HCT116 (cell line): ENCODE measurements around the gene RIMBP3C. TPM values are rescaled to one million over a fixed set of nuclear protein-coding genes. Genes with fewer than 3 reads are reported as not detected.
"Not testable (repeated sequence)": the region's sequence is repeated elsewhere in the genome, so short reads cannot be mapped to it uniquely, and the experiment has no call there.

Experiments used
- ATAC-seq: fragments of 200-7000 bp; cut with Tn5 transposase; 2 replicates; pipeline ENCODE4 v1.9.1; 2020; ENCODE audit warnings: mild to moderate bottlenecking, moderate library complexity
- BruUV-seq: library from RNA; stranded (reverse); fragments of 400-500 nt; replicated peaks from 2 replicates; lab custom pipeline; 2021; lab: Mats Ljungman, UMichigan
- CTCF ChIA-PET: fragments of 300-600 bp; sonication (Branson Sonifier 250); formaldehyde crosslinking; loops from one replicate; lab custom pipeline; 2021; ENCODE audit warnings: antibody characterized with exemption; lab: Charles Lee
- POLR2A ChIA-PET: fragments of 300-600, 350-600 bp; sonication (Branson Sonifier 250); formaldehyde crosslinking; loops from one replicate; lab custom pipeline; 2021; ENCODE audit warnings: antibody characterized with exemption; lab: Charles Lee
- RAD21 ChIA-PET, 2 experiments: fragments of 300-600 bp; sonication (Branson Sonifier 250); formaldehyde crosslinking; loops; one replicate each; lab custom pipeline; 2023; ENCODE audit warnings: low total read pairs in 2 of 2; ENCODE audit not compliant: uncharacterized antibody in 2 of 2, unreplicated experiment in 2 of 2, low non-redundant PET in 1 of 2; lab: Charles Lee
- DNase-seq: peaks from one replicate; pipeline ENCODE4 v3.0.0-alpha.2; 2010; ENCODE audit warnings: low read depth, low spot score
- H2AFZ ChIP-seq: fragments of 200-600 bp; shearing (Covaris generic), sonication (generic); 2 replicates; pipeline ENCODE4 v1.6.1; 2017; ENCODE audit warnings: low read depth, mixed run types, mixed read lengths, antibody characterized with exemption, low read length; ENCODE audit not compliant: poor library complexity, severe bottlenecking
- H3K27ac ChIP-seq: 2 replicates; pipeline ENCODE4 v1.5.1; 2012; ENCODE audit warnings: low read depth, low read length
- H3K27me3 ChIP-seq: fragments of 200-600 bp; sonication (generic); 2 replicates; pipeline ENCODE4 v1.6.1; 2016; ENCODE audit warnings: mixed run types, low read length, mixed read lengths; ENCODE audit not compliant: insufficient read depth
- H3K36me3 ChIP-seq, 2 experiments: fragments of 200-500 bp in 1 of 2; fragments of 200-600 bp in 1 of 2; sonication (Bioruptor generic) in 1 of 2; sonication (generic) in 1 of 2; 2 replicates each; pipeline versions ENCODE4 v1.5.1 to v1.6.1; 2014 to 2016; ENCODE audit warnings: low read length in 2 of 2, inconsistent platforms in 1 of 2, mixed read lengths in 1 of 2, mixed run types in 1 of 2; ENCODE audit not compliant: insufficient read depth in 2 of 2, control insufficient read depth in 1 of 2
- H3K4me1 ChIP-seq, 2 experiments: fragments of 200-600 bp in 1 of 2; sonication (generic) in 1 of 2; 2 replicates each; pipeline versions ENCODE4 v1.5.1 to v1.6.1; 2012 to 2017; ENCODE audit warnings: low read length in 2 of 2, inconsistent platforms in 1 of 2, mild to moderate bottlenecking in 1 of 2, mixed read lengths in 1 of 2, mixed run types in 1 of 2, moderate library complexity in 1 of 2; ENCODE audit not compliant: insufficient read depth in 2 of 2, control insufficient read depth in 1 of 2
- H3K4me2 ChIP-seq: fragments of 200-600 bp; sonication (generic); 2 replicates; pipeline ENCODE4 v1.6.1; 2017; ENCODE audit warnings: mixed run types, low read length, mixed read lengths
- H3K4me3 ChIP-seq, 2 experiments: fragments of 200-600 bp in 1 of 2; sonication (generic) in 1 of 2; replicated peaks in 1 of 2; 2 replicates each; pipeline ENCODE4 v1.5.1; 2011 to 2016; ENCODE audit warnings: low read length in 2 of 2, control low read depth in 1 of 2, low read depth in 1 of 2, mild to moderate bottlenecking in 1 of 2, mixed read lengths in 1 of 2, mixed run types in 1 of 2
- H3K79me2 ChIP-seq: fragments of 200-600 bp; sonication (generic); 2 replicates; pipeline ENCODE4 v1.6.1; 2017; ENCODE audit warnings: mild to moderate bottlenecking, mixed run types, low read length, moderate library complexity, mixed read lengths; ENCODE audit not compliant: insufficient read depth
- H3K9ac ChIP-seq: fragments of 200-600 bp; sonication (generic); 2 replicates; pipeline ENCODE4 v1.6.1; 2016; ENCODE audit warnings: low read length, mixed read lengths
- H3K9me2 ChIP-seq: fragments of 200-600 bp; sonication (generic), shearing (Covaris generic); 2 replicates; pipeline ENCODE4 v1.6.1; 2017; ENCODE audit warnings: mixed run types, mild to moderate bottlenecking, moderate library complexity; ENCODE audit not compliant: insufficient read depth
- H3K9me3 ChIP-seq, 2 experiments: fragments of 200-500 bp in 1 of 2; fragments of 200-600 bp in 1 of 2; sonication (Bioruptor generic) in 1 of 2; sonication (generic) in 1 of 2; 2 replicates each; pipeline ENCODE4 v1.6.1; 2014 to 2017; ENCODE audit warnings: low read length in 2 of 2, mixed read lengths in 2 of 2, inconsistent platforms in 1 of 2, low read depth in 1 of 2, mild to moderate bottlenecking in 1 of 2, mixed run types in 1 of 2, moderate library complexity in 1 of 2; ENCODE audit not compliant: control insufficient read depth in 1 of 2, insufficient read depth in 1 of 2
- H4K20me1 ChIP-seq: fragments of 200-600 bp; sonication (generic), shearing (Covaris generic); 2 replicates; pipeline ENCODE4 v1.6.1; 2017; ENCODE audit warnings: mixed run types, mild to moderate bottlenecking, moderate library complexity; ENCODE audit not compliant: insufficient read depth
- intact Hi-C: fragments of 100-400 bp; cut with micrococcal nuclease; formaldehyde crosslinking; loops from 2 replicates; pipeline ENCODE4 v1.10.0; 2022
- total RNA-seq: library from RNA; stranded (reverse); gene quantifications from one replicate; pipeline ENCODE4 v1.2.1, GENCODE V29; 2021; ENCODE audit not compliant: unreplicated experiment

RIMBP3C gene
- total RNA-seq, 1 experiment from 2014 or later = 0.15 TPM

DNA sequence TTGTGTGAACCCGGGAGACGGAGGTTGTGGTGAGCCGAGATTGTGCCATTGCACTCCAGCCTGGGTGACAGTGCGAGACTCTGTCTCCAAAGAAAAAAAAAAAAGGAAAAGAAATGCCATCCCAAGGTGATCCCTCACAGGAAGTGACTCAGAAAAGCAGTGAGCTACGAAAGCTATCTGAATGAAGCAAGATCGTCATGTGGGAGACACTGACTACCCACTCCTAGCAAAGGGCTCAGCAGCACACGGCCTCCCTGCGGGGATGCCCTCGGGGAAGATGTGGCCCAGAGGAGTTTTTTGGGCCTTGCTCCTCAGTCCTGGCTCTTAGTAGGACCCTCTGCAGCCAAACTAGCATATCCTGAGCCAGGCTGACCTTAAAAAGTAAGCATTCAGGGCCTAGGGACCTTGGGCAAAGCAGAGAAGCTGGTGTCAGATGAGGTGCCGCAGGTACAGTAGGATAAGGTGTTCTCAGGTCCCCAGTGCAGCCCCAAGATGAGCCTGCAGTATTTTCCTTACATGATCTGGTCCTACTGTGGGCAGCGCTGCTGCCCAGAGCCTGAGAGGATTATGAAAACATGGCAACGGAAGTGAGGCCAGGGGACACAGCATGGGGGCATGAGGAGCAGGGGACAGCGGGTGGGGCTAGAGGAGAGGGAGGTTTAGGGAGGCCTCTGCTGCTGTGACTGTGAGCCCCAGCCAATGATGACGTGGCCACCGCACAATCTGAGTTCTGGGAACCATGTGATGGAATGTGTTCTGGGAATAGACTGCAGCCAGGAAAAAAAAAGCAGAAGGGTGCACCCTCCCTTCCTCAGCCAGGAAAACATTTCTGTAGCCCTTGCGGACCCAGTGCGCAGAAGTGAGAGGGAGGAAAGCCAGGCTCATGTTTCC is 6.6 kb downstream of the RIMBP3C start:
- H3K27me3 ChIP-seq, BruUV-seq, CTCF ChIA-PET, H3K9ac ChIP-seq, H4K20me1 ChIP-seq, ATAC-seq, H3K79me2 ChIP-seq, H3K4me3 ChIP-seq, POLR2A ChIA-PET, H3K9me2 ChIP-seq, H2AFZ ChIP-seq, DNase-seq, H3K4me2 ChIP-seq, intact Hi-C loops, H3K9me3 ChIP-seq, RAD21 ChIA-PET, H3K36me3 ChIP-seq, H3K27ac ChIP-seq, H3K4me1 ChIP-seq: not testable (repeated sequence)

DNA sequence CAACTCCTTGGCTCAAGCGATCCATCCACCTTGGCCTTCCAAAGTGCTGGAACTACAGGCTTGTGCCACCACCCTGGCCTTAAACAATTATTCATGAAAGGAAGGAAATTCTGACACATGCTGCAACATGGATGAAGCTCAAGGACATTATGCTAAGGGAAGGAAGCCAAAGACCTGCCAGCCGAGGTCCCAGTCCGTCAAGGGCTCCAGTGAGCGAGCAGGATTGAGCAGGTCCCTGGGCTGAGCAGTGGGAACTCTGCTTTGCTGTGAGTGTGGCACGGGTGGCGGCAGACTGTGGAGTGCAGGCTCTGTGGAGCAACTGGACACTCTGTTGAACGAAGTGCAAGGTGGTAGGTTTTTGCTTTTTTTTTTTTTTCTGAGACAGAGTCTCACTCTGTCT is 11.4 kb downstream of the RIMBP3C start:
- RAD21 ChIA-PET, intact Hi-C loops, DNase-seq, H2AFZ ChIP-seq, H3K4me3 ChIP-seq, CTCF ChIA-PET, POLR2A ChIA-PET, H3K9me2 ChIP-seq, H3K27me3 ChIP-seq, BruUV-seq, H3K9ac ChIP-seq, H3K27ac ChIP-seq, H3K4me1 ChIP-seq, H3K4me2 ChIP-seq, H3K36me3 ChIP-seq, H3K9me3 ChIP-seq, H3K79me2 ChIP-seq, H4K20me1 ChIP-seq: not testable (repeated sequence)
- ATAC-seq = 0 out of 2 replicates have a peak, but pooled peaks have one; percentile 11

DNA sequence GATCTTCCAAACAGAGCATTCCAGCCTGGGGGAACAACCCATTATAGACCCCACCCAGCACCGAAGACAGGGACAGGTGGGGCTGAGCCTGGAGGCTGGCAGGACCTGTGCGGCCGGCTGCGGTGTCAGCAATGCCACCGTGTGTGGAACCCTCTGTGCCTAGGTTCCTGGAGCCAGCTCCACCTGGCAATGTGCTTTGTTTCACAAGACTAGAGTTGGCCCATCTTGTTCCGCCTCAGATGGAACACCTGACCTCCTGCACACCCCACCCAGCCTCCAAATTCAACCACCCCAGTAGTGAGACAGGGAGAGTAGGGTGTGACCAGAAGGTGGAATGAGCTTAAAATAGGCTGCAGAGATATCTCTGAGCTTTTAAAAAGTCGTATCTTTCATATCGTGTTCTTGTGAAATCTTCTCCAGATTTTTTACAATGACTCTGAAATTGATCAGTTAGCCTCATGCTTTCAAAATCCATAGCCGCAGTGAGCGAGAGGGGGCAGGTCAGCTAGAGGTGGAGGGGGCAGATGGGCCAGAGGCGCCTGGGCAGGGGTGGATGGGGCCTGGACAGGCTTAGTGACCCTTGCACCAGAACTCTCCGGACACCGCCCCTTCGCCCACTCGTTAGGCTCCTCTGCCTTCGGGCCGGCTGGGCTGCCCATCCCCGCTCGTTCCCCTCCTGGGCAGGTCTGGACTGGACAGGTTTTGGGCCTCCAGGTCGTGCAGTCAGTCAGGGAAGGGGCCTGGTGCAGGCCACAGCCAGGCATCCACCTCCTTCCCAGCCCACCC is 18.2 kb downstream of the RIMBP3C start:
- H3K4me1 ChIP-seq, H3K27ac ChIP-seq, intact Hi-C loops, H3K79me2 ChIP-seq, POLR2A ChIA-PET, RAD21 ChIA-PET, BruUV-seq, H3K36me3 ChIP-seq, H3K9me2 ChIP-seq, H3K4me2 ChIP-seq, H2AFZ ChIP-seq, ATAC-seq, H3K9me3 ChIP-seq, H3K27me3 ChIP-seq, H3K4me3 ChIP-seq, H4K20me1 ChIP-seq, H3K9ac ChIP-seq, DNase-seq, CTCF ChIA-PET: not testable (repeated sequence)

DNA sequence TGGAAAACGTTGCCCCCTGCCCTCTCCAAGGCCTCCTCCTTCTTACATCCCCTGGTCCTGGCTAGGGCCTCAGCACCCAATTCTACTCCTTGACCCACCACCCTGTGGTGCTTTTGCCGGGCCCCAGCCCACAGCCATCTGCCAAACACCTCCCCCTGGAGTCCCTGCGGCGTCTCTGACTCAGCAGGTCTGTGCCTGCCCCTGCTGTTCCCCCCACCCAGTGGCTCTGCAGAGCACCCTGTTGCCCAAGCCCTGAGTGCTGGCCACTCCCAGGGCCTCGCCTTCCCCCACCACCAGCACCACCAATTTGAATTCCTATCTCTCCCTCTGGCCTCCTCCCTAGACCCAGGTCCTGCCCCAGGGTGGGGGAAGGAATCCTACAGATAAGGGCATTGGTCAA is 19.7 kb downstream of the RIMBP3C start:
- intact Hi-C loops, BruUV-seq, H3K9me2 ChIP-seq, H2AFZ ChIP-seq, H3K27ac ChIP-seq, CTCF ChIA-PET, H3K4me2 ChIP-seq, RAD21 ChIA-PET, H3K4me1 ChIP-seq, H3K4me3 ChIP-seq, ATAC-seq, H3K9me3 ChIP-seq, H3K36me3 ChIP-seq, H3K27me3 ChIP-seq, H4K20me1 ChIP-seq, DNase-seq, H3K79me2 ChIP-seq, H3K9ac ChIP-seq, POLR2A ChIA-PET: not testable (repeated sequence)
